Esophagus squamous epithelium (tissue), 5 donors: Measurements from ENCODE around the gene POLR2I. TPM values are rescaled to one million over a fixed set of nuclear protein-coding genes. Genes with fewer than 3 reads are reported as not detected.
"Not testable (repeated sequence)": the region's sequence is repeated elsewhere in the genome, so short reads cannot be mapped to it uniquely, and the experiment has no call there.

Experiments
- DNase-seq: peaks from one replicate; lab custom pipeline; 2025; lab: John Stamatoyannopoulos, UW
- H3K27ac ChIP-seq, 4 donors: fragments of 200-600 bp; sonication (generic); one replicate each; pipeline ENCODE4 v1.5.1; 2016 to 2019; ENCODE audit warnings: mild to moderate bottlenecking in 1 of 4
- H3K27me3 ChIP-seq, 4 donors: fragments of 200-600 bp; sonication (generic); 1 replicate in 3 of 4; 2 replicates in 1 of 4; pipeline versions ENCODE4 v1.5.1 to v1.6.0; 2017 to 2021; ENCODE audit warnings: antibody characterized with exemption in 1 of 4
- H3K36me3 ChIP-seq, 3 donors: fragments of 200-600 bp; sonication (generic); one replicate each; pipeline ENCODE4 v1.5.1; 2016 to 2019
- H3K4me1 ChIP-seq, 3 donors: fragments of 200-600 bp; sonication (generic); one replicate each; pipeline ENCODE4 v1.5.1; 2017 to 2019
- H3K4me3 ChIP-seq, 4 donors: fragments of 200-600 bp; sonication (generic); 1 replicate in 3 of 4; 2 replicates in 1 of 4; pipeline ENCODE4 v1.5.1; 2016 to 2019; ENCODE audit warnings: mild to moderate bottlenecking in 2 of 4, moderate library complexity in 1 of 4
- H3K9me3 ChIP-seq, 3 donors: fragments of 200-600 bp; sonication (generic); one replicate each; pipeline ENCODE4 v1.5.1; 2016 to 2019
- CTCF ChIP-seq, 6 experiments: fragments of 450-650 bp in 4 of 6; fragments of 200-600 bp in 2 of 6; sonication (generic) in 2 of 6; IDR thresholded peaks; one replicate each; pipeline ENCODE4 v1.5.1; 2016 to 2019; ENCODE audit warnings: antibody characterized with exemption in 6 of 6, mild to moderate bottlenecking in 4 of 6, moderate library complexity in 4 of 6
- POLR2A ChIP-seq, 4 donors: fragments of 450-650 bp; IDR thresholded peaks; one replicate each; pipeline ENCODE4 v1.6.1; 2017; ENCODE audit warnings: antibody characterized with exemption in 4 of 4, mild to moderate bottlenecking in 4 of 4, moderate library complexity in 3 of 4
- WGBS, 2 donors: methylation state at CpG; one replicate each; pipeline ENCODE4 v1.1.5; 2018; 5-methylcytosine and 5-hydroxymethylcytosine counted together
- intact Hi-C: fragments of 100-400 bp; cut with DNase I; formaldehyde crosslinking; loops from one replicate; pipeline ENCODE4 v1.15.0; 2022
- total RNA-seq, 4 donors: library from RNA; depleted of rRNA; stranded (reverse); fragments of >200 nt; gene quantifications; one replicate each; pipeline ENCODE4 v1.1.0, GENCODE V29; 2016
- donor health status: DM: yes; HTN: yes; CAD: no.

POLR2I gene
- total RNA-seq, 4 donors from 2014 or later: 41.7 to 58.0 (median 47.6) TPM

GRCh38 chr19:36136964-36137686, 22.4 kb upstream of the POLR2I start:
- Histone ChIP-seq H3K27me3 (no peaks in the 10 kb centered on the region), H3K4me1 (peaks cover 32 to 80% (median 39%) of the 10 kb centered on the region in 3 donors), H3K9me3 (no peaks in the 10 kb centered on the region), H3K36me3 (peaks cover under 1 to 7% (median 1%) of the 10 kb centered on the region in 3 donors), H3K27ac (peak overlapping the region; percentile 87 to 99 (median 96)), H3K4me3 (peak overlapping the region in 1 of 4 donors; percentile 40)
- intact Hi-C loops: no loop called here
- DNase-seq: no peak
- no peak for TF ChIP-seq CTCF (IDR thresholded peaks at IDR 0.05)
- TF ChIP-seq POLR2A (IDR thresholded peaks at IDR 0.05): peak in 1 of 4 donors; percentile 37
- WGBS, 2 donors: 36 to 49% methylated on average over 10 to 12 of the region's 12 CpGs

GRCh38 chr19:36134867-36135266, 20.2 kb upstream of the POLR2I start:
- H3K36me3 ChIP-seq, H3K9me3 ChIP-seq, H3K27me3 ChIP-seq, intact Hi-C loops, H3K4me3 ChIP-seq, DNase-seq: not testable (repeated sequence)
- Histone ChIP-seq H3K4me1 (peaks cover 26 to 85% (median 45%) of the 10 kb centered on the region in 3 donors), H3K27ac (peak overlapping the region in 3 of 4 donors; percentile 92 to 99 (median 99))
- WGBS, 2 donors: 100% methylated on average over 3 of the region's 4 CpGs; no CpG with 5 or more reads in 1 of the 2 donors

GRCh38 chr19:36131221-36131620, 16.5 kb upstream of the POLR2I start:
- H3K36me3 ChIP-seq, H3K4me3 ChIP-seq, intact Hi-C loops, H3K27me3 ChIP-seq, DNase-seq, H3K9me3 ChIP-seq: not testable (repeated sequence)
- Histone ChIP-seq H3K4me1 (peaks cover 25 to 75% (median 33%) of the 10 kb centered on the region in 3 donors), H3K27ac (peak overlapping the region; percentile 59 to 99 (median 81))
- WGBS, 2 donors: 25 to 36% methylated on average over 6 of the region's 6 CpGs

- Histone ChIP-seq H3K4me1 (peaks cover 25 to 52% (median 29%) of the 10 kb centered on the region in 3 donors), H3K9me3 (no peaks in the 10 kb centered on the region), H3K4me3 (peak overlapping the region; percentile 21 to 65 (median 48)), H3K27me3 (no peaks in the 10 kb centered on the region), H3K27ac (peak overlapping the region; percentile 89 to 94 (median 90)), H3K36me3 (peaks cover 0 to 29% (median 21%) of the 10 kb centered on the region in 3 donors)
- TF ChIP-seq POLR2A (IDR thresholded peaks at IDR 0.05): no peak
- no peak for TF ChIP-seq CTCF (IDR thresholded peaks at IDR 0.05)
- intact Hi-C loops: no loop called here
- no peak for DNase-seq
- 4 to 8% methylated on average over 9 to 10 of the region's 10 CpGs for WGBS, 2 donors
Measured at GRCh38 chr19:36128392-36128736, 13.7 kb upstream of the POLR2I start.

- H3K4me1 ChIP-seq: peaks cover 9 to 24% (median 13%) of the 10 kb centered on the region in 3 donors
- H3K4me3 ChIP-seq: no peak overlapping the region
- no peak overlapping the region for H3K27ac ChIP-seq
- peaks cover 0 to 57% (median 42%) of the 10 kb centered on the region in 3 donors for H3K36me3 ChIP-seq
- no peaks in the 10 kb centered on the region for H3K27me3 ChIP-seq
- H3K9me3 ChIP-seq: no peaks in the 10 kb centered on the region
- 75 to 100% methylated on average over 1 to 4 of the region's 9 CpGs for WGBS, 2 donors
- TF ChIP-seq POLR2A (IDR thresholded peaks at IDR 0.05) (no peak), CTCF (IDR thresholded peaks at IDR 0.05) (no peak)
- intact Hi-C loops: no loop called here
- DNase-seq: no peak
Measured at GRCh38 chr19:36125557-36125956, 10.9 kb upstream of the POLR2I start.

- Histone ChIP-seq H3K9me3 (no peaks in the 10 kb centered on the region), H3K36me3 (peaks cover 4 to 96% (median 54%) of the 10 kb centered on the region in 3 donors), H3K27ac (no peak overlapping the region), H3K4me3 (no peak overlapping the region), H3K27me3 (no peaks in the 10 kb centered on the region), H3K4me1 (peaks cover 0 to 11% (median 7%) of the 10 kb centered on the region in 3 donors)
- DNase-seq: no peak
- intact Hi-C loops: loop anchor here (5.0 kb wide), 1 partner anchor 51 kb away; no protein-coding TSS in a partner anchor
- no peak for TF ChIP-seq CTCF (IDR thresholded peaks at IDR 0.05)
- no peak for TF ChIP-seq POLR2A (IDR thresholded peaks at IDR 0.05)
- WGBS, 2 donors: 33 to 85% methylated on average over 3 to 19 of the region's 49 CpGs
Measured at GRCh38 chr19:36121486-36122124, 6.9 kb upstream of the POLR2I start.
